Lower lobe of right lung (tissue), 2 donors: Measurements from ENCODE around the gene PRCC. TPM values are rescaled to one million over a fixed set of nuclear protein-coding genes. Genes with fewer than 3 reads are reported as not detected.

Experiments used
- ATAC-seq, 2 donors: fragments of 200-7000 bp; cut with Tn5 transposase; one replicate each; pipeline ENCODE4 v1.9.1; 2020 to 2022; ENCODE audit warnings: mild to moderate bottlenecking in 2 of 2, moderate library complexity in 2 of 2
- DNase-seq: peaks from one replicate; pipeline ENCODE4 v3.0.0-alpha.2; 2020
- H3K27ac ChIP-seq: fragments of 200-600 bp; one replicate; pipeline ENCODE4 v1.8.0; 2022
- H3K27me3 ChIP-seq: fragments of 200-600 bp; one replicate; pipeline ENCODE4 v1.8.0; 2022; ENCODE audit warnings: low read depth
- H3K36me3 ChIP-seq: fragments of 200-600 bp; one replicate; pipeline ENCODE4 v1.8.0; 2022; ENCODE audit warnings: mild to moderate bottlenecking
- H3K4me1 ChIP-seq: fragments of 200-600 bp; one replicate; pipeline ENCODE4 v1.8.0; 2022
- H3K4me3 ChIP-seq: fragments of 200-600 bp; one replicate; pipeline ENCODE4 v1.8.0; 2022; ENCODE audit warnings: mild to moderate bottlenecking
- H3K9me3 ChIP-seq: fragments of 200-600 bp; one replicate; pipeline ENCODE4 v1.8.0; 2022
- CTCF ChIP-seq: fragments of 200-600 bp; IDR thresholded peaks from one replicate; pipeline ENCODE4 v1.8.0; 2022; ENCODE audit warnings: antibody characterized with exemption, mild to moderate bottlenecking
- intact Hi-C: fragments of 100-400 bp; cut with DNase I; formaldehyde crosslinking; loops from one replicate; pipeline ENCODE4 v1.11.0; 2022
- total RNA-seq: library from RNA; stranded (reverse); fragmentation: NEBNext Ultra II Directional; extraction: Animal tissue kit (Norgen Biotek cat#: 25700); gene quantifications from one replicate; pipeline ENCODE4 v1.2.1, GENCODE V29; 2021
- donor health status: DM: no; HTN: yes; CAD: no; lungs with severe emphysema.

PRCC gene
- total RNA-seq, 1 donor from 2014 or later = 51.9 TPM

GRCh38 chr1:156809281-156809680, 41.9 kb downstream of the PRCC start:
- no peak overlapping the region for H3K27ac ChIP-seq
- no peaks in the 10 kb centered on the region for H3K9me3 ChIP-seq
- TF ChIP-seq CTCF = no peak
- DNase-seq = no peak
- no peaks in the 10 kb centered on the region for H3K27me3 ChIP-seq
- no peak for ATAC-seq
- no peak overlapping the region for H3K4me3 ChIP-seq
- peaks cover 37% of the 10 kb centered on the region for H3K4me1 ChIP-seq
- intact Hi-C loops = no loop called here
- no peaks in the 10 kb centered on the region for H3K36me3 ChIP-seq

GRCh38 chr1:156809711-156810366, 42.5 kb downstream of the PRCC start:
- Histone ChIP-seq H3K4me1 (peaks cover 37% of the 10 kb centered on the region), H3K4me3 (no peak overlapping the region), H3K36me3 (no peaks in the 10 kb centered on the region), H3K9me3 (no peaks in the 10 kb centered on the region), H3K27me3 (no peaks in the 10 kb centered on the region), H3K27ac (no peak overlapping the region)
- DNase-seq (no peak), ATAC-seq (no peak)
- intact Hi-C loops = no loop called here
- no peak for TF ChIP-seq CTCF

- H3K4me3 ChIP-seq = no peak overlapping the region
- intact Hi-C loops = no loop called here
- DNase-seq = no peak
Observed at GRCh38 chr1:156811168-156811567, 43.8 kb downstream of the PRCC start.

GRCh38 chr1:156812293-156812990, 45.1 kb downstream of the PRCC start:
- TF ChIP-seq CTCF = no peak
- Histone ChIP-seq H3K9me3 (no peaks in the 10 kb centered on the region), H3K27me3 (no peaks in the 10 kb centered on the region), H3K27ac (no peak overlapping the region), H3K4me1 (peaks cover 28% of the 10 kb centered on the region), H3K4me3 (no peak overlapping the region), H3K36me3 (no peaks in the 10 kb centered on the region)
- no peak for DNase-seq
- ATAC-seq = no peak
- intact Hi-C loops = no loop called here

More at GRCh38 chr1:156811168-156811567, 43.8 kb downstream of the PRCC start:
- peaks cover 33% of the 10 kb centered on the region for H3K4me1 ChIP-seq
- no peaks in the 10 kb centered on the region for H3K27me3 ChIP-seq
- ATAC-seq = no peak
- no peak overlapping the region for H3K27ac ChIP-seq
- no peaks in the 10 kb centered on the region for H3K36me3 ChIP-seq
- no peak for TF ChIP-seq CTCF
- H3K9me3 ChIP-seq = no peaks in the 10 kb centered on the region

GRCh38 chr1:156813298-156813697, 46.0 kb downstream of the PRCC start:
- intact Hi-C loops = no loop called here
- no peak overlapping the region for H3K27ac ChIP-seq
- DNase-seq (no peak), ATAC-seq (no peak)
- no peak for TF ChIP-seq CTCF
- H3K36me3 ChIP-seq = no peaks in the 10 kb centered on the region
- H3K4me1 ChIP-seq = peaks cover 28% of the 10 kb centered on the region
- H3K9me3 ChIP-seq = no peaks in the 10 kb centered on the region
- peak overlapping the region; percentile 56 for H3K4me3 ChIP-seq
- no peaks in the 10 kb centered on the region for H3K27me3 ChIP-seq
